Measurements from ENCODE around the gene ASCL2. TPM values are rescaled to one million over a fixed set of nuclear protein-coding genes. Genes with fewer than 3 reads are reported as not detected.
"Not testable (repeated sequence)": the region's sequence is repeated elsewhere in the genome, so short reads cannot be mapped to it uniquely, and the experiment has no call there.

Gene ASCL2
- total RNA-seq, 1 donor from 2014 or later = 2.0 TPM

- ATAC-seq = no peak
Measured at GRCh38 chr11:2259466-2259830, 10.9 kb downstream of the ASCL2 start.

- no peak for ATAC-seq
Measured at GRCh38 chr11:2258501-2259465, 11.6 kb downstream of the ASCL2 start.

DNA sequence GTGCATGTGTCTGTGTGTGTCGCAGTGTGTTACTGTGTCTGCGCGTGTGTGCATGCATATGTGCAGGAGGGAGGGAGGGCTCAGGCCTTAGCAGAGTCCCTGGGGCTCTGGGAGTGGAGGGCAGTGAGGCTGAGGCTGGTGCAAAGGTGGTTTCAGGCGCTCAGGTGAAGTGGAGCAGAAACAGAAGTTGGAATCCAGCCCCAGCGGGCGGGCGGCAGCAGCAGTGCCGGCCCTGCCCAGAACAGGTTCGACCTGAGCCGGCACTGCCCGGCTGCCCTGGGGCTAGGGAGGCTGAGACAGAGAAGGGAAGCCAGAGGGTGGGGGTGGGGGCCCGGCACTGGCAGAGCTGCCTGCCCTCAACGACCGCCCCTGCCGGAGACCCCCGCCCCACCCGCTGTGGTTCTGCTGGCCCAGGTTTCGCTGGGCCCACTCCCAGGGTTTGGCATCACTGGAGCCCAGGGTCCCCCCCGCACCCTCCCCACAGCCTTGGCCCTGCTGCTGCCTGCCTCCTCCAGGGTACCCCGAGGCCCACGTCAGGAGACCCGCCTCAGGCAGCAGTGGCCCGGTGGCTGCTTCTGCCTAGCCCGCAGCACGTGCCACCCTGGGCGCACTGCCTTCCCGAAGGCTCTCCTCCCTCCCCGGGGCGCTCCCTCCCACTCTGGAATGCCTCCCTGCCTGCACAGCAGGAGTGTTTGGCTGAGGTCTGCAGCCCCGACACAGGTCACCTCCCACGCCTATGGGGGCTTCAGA, 13.3 kb downstream of the ASCL2 start:
- ATAC-seq = peak; percentile 95

- peak; percentile 86 for ATAC-seq
Measured at GRCh38 chr11:2256293-2256913, 14.0 kb downstream of the ASCL2 start.

- ATAC-seq = no peak
Measured at GRCh38 chr11:2252018-2252417, 18.4 kb downstream of the ASCL2 start.

DNA sequence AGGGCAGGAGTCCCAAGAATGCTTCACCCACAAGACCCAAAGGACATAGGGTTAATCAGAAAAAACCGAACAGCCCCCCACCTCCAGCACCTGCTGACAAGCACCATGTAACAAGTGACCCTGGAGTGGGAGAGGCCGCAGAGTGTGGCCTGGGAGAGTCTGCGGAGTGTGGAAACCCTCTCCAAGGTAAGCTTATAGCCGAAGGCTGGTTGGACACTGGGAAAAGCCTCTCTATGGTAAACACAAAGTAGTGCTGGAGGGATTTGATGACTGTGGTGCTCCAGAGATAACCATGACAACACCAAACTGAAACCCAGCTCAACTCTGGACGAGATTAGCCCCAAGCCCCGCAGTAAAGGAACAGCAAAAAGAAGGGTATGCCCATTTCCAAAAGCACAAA, 19.2 kb downstream of the ASCL2 start:
- peak; percentile 23 for ATAC-seq

DNA sequence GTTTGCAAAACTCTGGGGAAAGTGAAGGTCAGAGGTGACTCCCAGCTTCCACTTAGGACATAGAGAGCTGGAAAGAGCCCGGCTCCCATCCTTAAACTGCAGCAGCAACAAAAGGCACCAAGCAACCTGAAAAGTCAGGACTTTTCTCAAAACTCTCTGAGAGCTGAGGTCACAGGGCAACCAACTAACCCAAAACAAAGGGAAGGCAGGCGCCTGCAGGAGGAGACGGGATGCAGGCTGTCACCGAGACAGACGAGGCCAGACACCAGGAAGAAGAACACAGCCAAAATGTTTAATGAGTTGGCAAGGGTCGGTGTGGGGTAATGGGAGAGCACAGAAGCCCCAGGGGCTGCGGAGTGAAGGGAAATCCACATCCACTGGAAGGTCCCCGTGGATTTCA, 19.9 kb downstream of the ASCL2 start:
- ATAC-seq = no peak

GRCh38 chr11:2250041-2250440, 20.3 kb downstream of the ASCL2 start:
- ATAC-seq = no peak

- ATAC-seq = no peak
Measured at GRCh38 chr11:2249189-2249916, 21.0 kb downstream of the ASCL2 start.

DNA sequence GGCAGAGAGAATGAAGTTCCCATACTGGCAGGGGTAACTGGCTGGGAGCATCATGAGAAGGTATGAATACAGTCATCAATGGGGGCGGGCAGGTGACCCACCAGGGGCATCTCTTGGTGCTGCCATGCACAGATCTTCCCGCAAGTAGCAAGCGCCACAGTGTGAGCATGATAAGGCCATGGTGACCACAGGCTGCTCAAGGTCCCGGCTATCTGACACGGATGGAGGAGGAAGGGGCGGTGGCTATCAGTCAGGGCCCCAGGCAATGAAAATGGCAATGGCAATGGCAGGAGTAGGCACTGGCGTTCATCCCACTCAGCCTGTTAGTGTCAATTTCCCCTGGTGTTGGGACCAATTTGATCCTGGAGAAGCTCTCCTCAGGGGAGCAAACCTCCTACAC, 21.6 kb downstream of the ASCL2 start:
- ATAC-seq = no peak

GRCh38 chr11:2248242-2248641, 22.1 kb downstream of the ASCL2 start:
- no peak for ATAC-seq

GRCh38 chr11:2247496-2247895, 22.9 kb downstream of the ASCL2 start:
- no peak for ATAC-seq

DNA sequence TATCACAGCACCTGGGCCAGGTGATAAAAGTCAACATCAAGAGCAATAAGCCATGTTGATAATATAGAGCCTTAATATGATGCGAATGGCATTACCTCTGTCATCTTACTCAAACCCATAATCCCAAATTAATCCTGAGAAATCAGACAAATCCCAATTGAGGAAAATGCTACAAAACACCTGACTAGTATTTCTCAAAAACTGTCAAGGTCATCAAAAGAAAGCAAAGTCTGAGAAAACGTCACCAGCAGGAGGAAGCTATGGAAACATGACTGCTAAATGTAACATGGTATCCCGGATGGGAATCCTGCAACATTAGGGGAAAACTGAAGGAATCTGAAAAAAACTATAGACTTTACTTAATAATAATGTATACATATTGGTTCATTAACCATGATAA, 29.6 kb downstream of the ASCL2 start:
- ATAC-seq = no peak

GRCh38 chr11:2237457-2238238, 32.7 kb downstream of the ASCL2 start:
- ATAC-seq = no peak

GRCh38 chr11:2236381-2237134, 33.8 kb downstream of the ASCL2 start:
- ATAC-seq = not testable (repeated sequence)

DNA sequence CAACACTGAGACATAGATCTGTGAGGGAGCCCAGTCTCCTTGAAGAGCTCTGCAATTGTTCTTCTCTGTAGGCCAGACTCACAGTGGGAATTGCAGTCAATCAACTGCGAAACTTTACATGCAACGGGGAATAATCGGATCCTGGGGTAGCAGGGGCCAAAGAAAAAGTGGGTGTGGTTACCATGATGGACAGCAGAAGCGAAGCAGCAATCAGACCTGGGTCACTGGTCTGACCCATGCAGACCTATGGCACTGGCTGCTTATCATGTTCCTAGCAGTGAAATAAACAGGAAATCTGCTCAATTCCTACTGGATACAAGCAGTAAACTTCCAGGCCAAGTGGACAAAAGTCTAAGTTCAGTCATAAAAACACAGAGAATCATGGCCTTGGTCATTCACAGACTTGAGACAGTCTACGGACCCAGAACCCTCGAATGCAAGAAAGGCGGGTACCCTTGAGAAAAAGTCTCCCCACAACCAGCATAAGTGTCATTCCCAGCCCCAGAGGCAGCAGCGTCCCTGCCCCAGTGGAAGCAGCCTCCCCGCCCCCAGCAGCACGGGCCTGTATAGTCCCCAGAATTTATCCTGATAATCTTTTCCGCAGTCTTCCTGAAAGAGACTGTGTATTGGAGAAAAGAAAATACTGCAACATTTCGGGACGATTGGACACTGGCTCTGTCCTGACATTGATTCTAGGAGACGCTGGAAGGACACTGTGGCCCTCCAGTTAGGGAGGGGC, 34.6 kb downstream of the ASCL2 start:
- no peak for ATAC-seq

- ATAC-seq = no peak
Measured at GRCh38 chr11:2234963-2235362, 35.4 kb downstream of the ASCL2 start.

GRCh38 chr11:2233693-2234455, 36.5 kb downstream of the ASCL2 start:
- ATAC-seq = no peak

- ATAC-seq = no peak
Measured at GRCh38 chr11:2229713-2230297, 40.6 kb downstream of the ASCL2 start.
